KBM-7 (cell line): ENCODE results near the gene ZBBX.

Experiments
- DNase-seq: peaks from one replicate; pipeline ENCODE4 v3.0.0-alpha.2; 2015
- in situ Hi-C: fragments of 300-500 bp; cut with MboI; formaldehyde crosslinking; loops from 2 replicates; pipeline ENCODE4 v1.14.3; 2020; ENCODE audit warnings: low sequenced_read_pairs, low pct_unique_long_range_greater_than_20kb, mixed read lengths

ZBBX gene

GRCh38 chr3:167198949-167199600 is 181.0 kb downstream of the ZBBX start:
- in situ Hi-C loops = no loop called here
- peak; percentile 14 for DNase-seq
